Lower lobe of right lung (tissue), 2 donors: ENCODE data around the gene PTPRG. TPM values are rescaled to one million over a fixed set of nuclear protein-coding genes. Genes with fewer than 3 reads are reported as not detected.
A peak's percentile ranks its signal among the peaks of the same experiment; 100 is the strongest.

Experiments used
- ATAC-seq, 2 donors: fragments of 200-7000 bp; cut with Tn5 transposase; one replicate each; pipeline ENCODE4 v1.9.1; 2020 to 2022; ENCODE audit warnings: mild to moderate bottlenecking in 2 of 2, moderate library complexity in 2 of 2
- DNase-seq: peaks from one replicate; pipeline ENCODE4 v3.0.0-alpha.2; 2020
- H3K27ac ChIP-seq: fragments of 200-600 bp; one replicate; pipeline ENCODE4 v1.8.0; 2022
- H3K27me3 ChIP-seq: fragments of 200-600 bp; one replicate; pipeline ENCODE4 v1.8.0; 2022; ENCODE audit warnings: low read depth
- H3K36me3 ChIP-seq: fragments of 200-600 bp; one replicate; pipeline ENCODE4 v1.8.0; 2022; ENCODE audit warnings: mild to moderate bottlenecking
- H3K4me1 ChIP-seq: fragments of 200-600 bp; one replicate; pipeline ENCODE4 v1.8.0; 2022
- H3K4me3 ChIP-seq: fragments of 200-600 bp; one replicate; pipeline ENCODE4 v1.8.0; 2022; ENCODE audit warnings: mild to moderate bottlenecking
- H3K9me3 ChIP-seq: fragments of 200-600 bp; one replicate; pipeline ENCODE4 v1.8.0; 2022
- intact Hi-C: fragments of 100-400 bp; cut with DNase I; formaldehyde crosslinking; loops from one replicate; pipeline ENCODE4 v1.11.0; 2022
- total RNA-seq: library from RNA; stranded (reverse); fragmentation: NEBNext Ultra II Directional; extraction: Animal tissue kit (Norgen Biotek cat#: 25700); gene quantifications from one replicate; pipeline ENCODE4 v1.2.1, GENCODE V29; 2021
- TF ChIP-seq, protein P1 (sequence below): fragments of 200-600 bp; IDR thresholded peaks from one replicate; pipeline ENCODE4 v1.8.0; 2022; ENCODE audit warnings: antibody characterized with exemption, mild to moderate bottlenecking
- donor health status: DM: no; HTN: yes; CAD: no; lungs with severe emphysema.

Gene PTPRG
- total RNA-seq, 1 donor from 2014 or later = 67.6 TPM

DNA sequence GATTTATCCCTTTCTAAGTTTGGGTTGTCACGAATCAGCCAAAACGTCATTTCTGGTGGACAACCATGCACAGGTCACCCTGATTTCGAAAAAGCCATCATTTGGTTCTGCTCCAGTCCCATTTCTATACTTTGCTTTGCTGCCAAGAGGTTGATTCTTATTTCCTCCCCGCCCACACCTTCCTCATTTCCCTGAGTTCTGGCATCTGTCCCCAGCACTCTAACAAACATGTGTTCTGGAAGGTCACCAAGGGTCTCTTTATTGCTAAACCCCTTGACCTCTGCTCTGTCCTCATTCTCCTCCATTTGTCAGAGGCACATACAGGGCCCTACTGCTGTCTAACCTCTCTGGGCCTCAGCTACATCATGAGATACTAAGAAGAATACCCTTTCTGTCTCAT is 36.4 kb upstream of the PTPRG start:
- H3K36me3 ChIP-seq = no peaks in the 10 kb centered on the region
- TF ChIP-seq, protein P1, sequence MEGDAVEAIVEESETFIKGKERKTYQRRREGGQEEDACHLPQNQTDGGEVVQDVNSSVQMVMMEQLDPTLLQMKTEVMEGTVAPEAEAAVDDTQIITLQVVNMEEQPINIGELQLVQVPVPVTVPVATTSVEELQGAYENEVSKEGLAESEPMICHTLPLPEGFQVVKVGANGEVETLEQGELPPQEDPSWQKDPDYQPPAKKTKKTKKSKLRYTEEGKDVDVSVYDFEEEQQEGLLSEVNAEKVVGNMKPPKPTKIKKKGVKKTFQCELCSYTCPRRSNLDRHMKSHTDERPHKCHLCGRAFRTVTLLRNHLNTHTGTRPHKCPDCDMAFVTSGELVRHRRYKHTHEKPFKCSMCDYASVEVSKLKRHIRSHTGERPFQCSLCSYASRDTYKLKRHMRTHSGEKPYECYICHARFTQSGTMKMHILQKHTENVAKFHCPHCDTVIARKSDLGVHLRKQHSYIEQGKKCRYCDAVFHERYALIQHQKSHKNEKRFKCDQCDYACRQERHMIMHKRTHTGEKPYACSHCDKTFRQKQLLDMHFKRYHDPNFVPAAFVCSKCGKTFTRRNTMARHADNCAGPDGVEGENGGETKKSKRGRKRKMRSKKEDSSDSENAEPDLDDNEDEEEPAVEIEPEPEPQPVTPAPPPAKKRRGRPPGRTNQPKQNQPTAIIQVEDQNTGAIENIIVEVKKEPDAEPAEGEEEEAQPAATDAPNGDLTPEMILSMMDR = no peak
- H3K27me3 ChIP-seq = no peaks in the 10 kb centered on the region
- no peaks in the 10 kb centered on the region for H3K4me1 ChIP-seq
- no peak overlapping the region for H3K27ac ChIP-seq
- intact Hi-C loops = no loop called here
- DNase-seq = no peak
- no peak overlapping the region for H3K4me3 ChIP-seq
- no peaks in the 10 kb centered on the region for H3K9me3 ChIP-seq
- no peak for ATAC-seq

DNA sequence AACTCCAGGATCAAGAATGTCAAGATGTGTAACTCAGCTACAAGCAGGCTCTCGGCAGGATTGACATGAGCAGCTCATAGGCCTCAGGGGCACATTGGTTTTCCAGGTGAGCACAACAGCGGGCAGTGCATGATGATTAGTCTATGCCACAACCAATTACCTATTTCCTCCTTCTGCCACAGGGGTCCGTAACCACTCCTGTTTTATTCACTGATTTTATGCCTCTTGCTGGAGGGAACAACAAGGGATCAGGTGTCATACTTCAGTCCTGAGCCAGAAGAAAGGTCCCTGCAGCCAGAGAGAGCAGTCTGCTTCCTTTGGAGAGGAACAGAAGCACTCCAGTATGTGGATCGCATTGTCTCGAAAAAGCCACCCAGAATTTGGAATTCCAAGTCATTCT is 35.1 kb upstream of the PTPRG start:
- TF ChIP-seq, protein P1 = no peak
- DNase-seq = no peak
- ATAC-seq = no peak
- Histone ChIP-seq H3K4me3 (no peak overlapping the region), H3K4me1 (no peaks in the 10 kb centered on the region), H3K36me3 (no peaks in the 10 kb centered on the region), H3K9me3 (no peaks in the 10 kb centered on the region), H3K27me3 (no peaks in the 10 kb centered on the region), H3K27ac (no peak overlapping the region)
- intact Hi-C loops = no loop called here

DNA sequence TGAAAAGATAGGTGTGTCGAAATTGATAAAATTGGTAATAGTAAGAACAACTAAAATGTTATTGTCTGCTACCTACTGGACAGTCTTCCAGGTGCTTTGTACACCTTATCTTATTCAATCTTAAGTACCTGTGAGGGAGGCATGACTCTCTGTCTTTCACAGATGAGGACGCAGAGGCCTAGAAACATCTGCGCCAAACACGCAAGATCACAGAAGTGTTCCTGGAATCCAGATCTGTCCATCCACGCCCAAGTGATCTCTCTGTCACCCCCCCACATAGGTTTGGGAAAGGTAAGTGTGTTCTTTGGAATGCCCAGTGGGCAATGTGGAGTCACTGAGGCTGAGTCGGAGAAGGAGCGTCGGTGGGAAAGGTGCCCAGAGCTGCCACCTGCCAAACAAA is 34.4 kb upstream of the PTPRG start:
- intact Hi-C loops = no loop called here
- no peak for DNase-seq
- H3K27ac ChIP-seq = no peak overlapping the region
- H3K9me3 ChIP-seq = no peaks in the 10 kb centered on the region
- ATAC-seq = no peak
- H3K36me3 ChIP-seq = no peaks in the 10 kb centered on the region
- no peaks in the 10 kb centered on the region for H3K27me3 ChIP-seq
- TF ChIP-seq, protein P1 = no peak
- no peaks in the 10 kb centered on the region for H3K4me1 ChIP-seq
- H3K4me3 ChIP-seq = no peak overlapping the region

DNA sequence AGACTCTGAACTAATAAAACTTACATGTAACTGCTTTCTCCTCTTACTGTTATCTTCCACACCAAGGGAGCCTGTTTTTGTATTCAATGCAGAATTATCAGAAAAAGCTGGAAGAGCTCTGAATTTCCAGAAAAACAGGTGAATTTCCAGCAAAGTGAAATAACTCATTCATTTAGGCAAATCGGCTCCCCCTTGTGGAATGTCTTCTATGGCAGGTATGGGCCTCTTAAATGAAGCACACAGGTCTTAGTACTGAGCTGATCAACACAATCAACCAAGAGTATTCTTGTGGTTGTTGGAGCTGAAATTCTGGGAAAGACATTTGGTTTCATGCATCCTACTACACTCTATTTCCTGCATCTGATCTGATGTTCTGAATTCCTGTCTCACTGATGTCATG is 31.0 kb upstream of the PTPRG start:
- Histone ChIP-seq H3K27ac (no peak overlapping the region), H3K4me3 (no peak overlapping the region), H3K4me1 (no peaks in the 10 kb centered on the region), H3K9me3 (no peaks in the 10 kb centered on the region), H3K27me3 (no peaks in the 10 kb centered on the region), H3K36me3 (no peaks in the 10 kb centered on the region)
- ATAC-seq (no peak), DNase-seq (no peak)
- intact Hi-C loops = no loop called here
- TF ChIP-seq, protein P1 = peak; percentile 55

DNA sequence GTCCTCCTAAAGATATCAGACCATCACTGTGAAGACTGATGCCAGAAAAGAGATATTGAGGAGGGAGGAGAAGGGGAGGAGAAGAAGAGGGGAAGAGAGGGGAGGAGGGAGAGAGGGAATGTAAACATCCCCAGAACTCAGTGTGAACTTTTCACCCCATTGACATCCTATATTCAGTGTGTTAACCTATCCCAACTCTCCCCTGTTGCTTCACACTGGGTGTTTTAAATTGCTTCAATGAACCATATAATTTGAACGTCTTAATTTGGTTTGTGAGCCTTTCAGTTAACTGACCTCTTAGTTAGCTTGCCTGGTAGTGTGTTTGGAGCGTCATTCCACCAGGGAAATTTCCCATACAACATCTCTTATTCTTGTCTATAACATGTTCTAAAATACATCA is 29.8 kb upstream of the PTPRG start:
- H3K36me3 ChIP-seq = no peaks in the 10 kb centered on the region
- no peaks in the 10 kb centered on the region for H3K9me3 ChIP-seq
- no peak for DNase-seq
- intact Hi-C loops = no loop called here
- H3K4me3 ChIP-seq = no peak overlapping the region
- H3K27me3 ChIP-seq = no peaks in the 10 kb centered on the region
- TF ChIP-seq, protein P1 = no peak
- no peaks in the 10 kb centered on the region for H3K4me1 ChIP-seq
- no peak overlapping the region for H3K27ac ChIP-seq
- ATAC-seq = no peak
